T-cell (primary cell): ENCODE results near the gene HYCC1. TPM values are rescaled to one million over a fixed set of nuclear protein-coding genes. Genes with fewer than 3 reads are reported as not detected.
"Not testable (repeated sequence)": the region's sequence is repeated elsewhere in the genome, so short reads cannot be mapped to it uniquely, and the experiment has no call there.

Experiments used
- ATAC-seq, 4 experiments: fragments of 200-7000 bp in 3 of 4; fragments of 150-1000 bp in 1 of 4; cut with Tn5 transposase; replicated peaks in 1 of 4; 1 replicate in 3 of 4; 2 replicates in 1 of 4; pipeline ENCODE4 v1.10.0; 2021; ENCODE audit warnings: moderate library complexity in 3 of 4, mild to moderate bottlenecking in 2 of 4, moderate number of reproducible peaks in 1 of 4
- CTCF ChIA-PET, 2 donors: fragments of 300-600 bp; sonication (Branson Sonifier 250); formaldehyde crosslinking; loops; one replicate each; lab custom pipeline; 2022; ENCODE audit warnings: antibody characterized with exemption in 2 of 2; lab: Charles Lee
- POLR2A ChIA-PET, 2 donors: fragments of 300-600 bp; sonication (Branson Sonifier 250); formaldehyde crosslinking; loops; one replicate each; lab custom pipeline; 2022; ENCODE audit warnings: antibody characterized with exemption in 2 of 2; lab: Charles Lee
- DNase-seq, 35 experiments: peaks; one replicate each; pipeline versions ENCODE4 v3.0.0 to v3.0.0-alpha.2; 2013 to 2023
- H3K27ac ChIP-seq: one replicate; pipeline ENCODE4 v1.5.1; 2013; ENCODE audit warnings: low read length
- H3K27me3 ChIP-seq, 2 experiments: replicated peaks in 1 of 2; 1 replicate in 1 of 2; 2 replicates in 1 of 2; pipeline versions ENCODE4 v1.6.1 to v1.7.0; 2013; ENCODE audit warnings: low read length in 1 of 2, mixed read lengths in 1 of 2; ENCODE audit not compliant: control insufficient read depth in 2 of 2, insufficient read depth in 2 of 2; ENCODE audit errors: extremely low read depth in 1 of 2
- H3K36me3 ChIP-seq, 2 donors: 1 replicate in 1 of 2; 2 replicates in 1 of 2; pipeline versions ENCODE4 v1.6.1 to v1.7.0; 2013; ENCODE audit warnings: low read length in 1 of 2; ENCODE audit not compliant: control insufficient read depth in 2 of 2, insufficient read depth in 1 of 2; ENCODE audit errors: extremely low read depth in 1 of 2
- H3K4me1 ChIP-seq, 2 experiments: 1 replicate in 1 of 2; 2 replicates in 1 of 2; pipeline versions ENCODE4 v1.6.1 to v1.7.0; 2013; ENCODE audit warnings: low read length in 2 of 2, mixed read lengths in 1 of 2; ENCODE audit not compliant: insufficient read depth in 2 of 2, control insufficient read depth in 1 of 2; ENCODE audit errors: extremely low read depth in 1 of 2
- H3K4me3 ChIP-seq, 2 donors: 1 replicate in 1 of 2; 2 replicates in 1 of 2; pipeline versions ENCODE4 v1.5.1 to v1.7.0; 2013; ENCODE audit warnings: mild to moderate bottlenecking in 2 of 2, low read length in 1 of 2, moderate library complexity in 1 of 2; ENCODE audit not compliant: control insufficient read depth in 1 of 2; ENCODE audit errors: extremely low read depth in 1 of 2
- H3K9me3 ChIP-seq: 2 replicates; pipeline ENCODE4 v1.7.0; 2013
- H3K27ac Mint-ChIP-seq, 2 donors: one replicate each; pipeline ENCODE4 v1.8.0; 2020 to 2021; ENCODE audit warnings: mild to moderate bottlenecking in 2 of 2, mixed read lengths in 2 of 2
- H3K27me3 Mint-ChIP-seq, 2 donors: one replicate each; pipeline ENCODE4 v1.8.0; 2021 to 2022; ENCODE audit warnings: mixed read lengths in 2 of 2
- H3K36me3 Mint-ChIP-seq: one replicate; pipeline ENCODE4 v1.8.0; 2021; ENCODE audit warnings: mixed read lengths
- H3K4me1 Mint-ChIP-seq, 3 donors: one replicate each; pipeline ENCODE4 v1.8.0; 2020 to 2022; ENCODE audit warnings: mixed read lengths in 3 of 3, mild to moderate bottlenecking in 1 of 3
- H3K4me3 Mint-ChIP-seq, 3 donors: one replicate each; pipeline ENCODE4 v1.8.0; 2020 to 2022; ENCODE audit warnings: mild to moderate bottlenecking in 3 of 3, mixed read lengths in 3 of 3, moderate library complexity in 3 of 3
- H3K9me3 Mint-ChIP-seq, 3 donors: one replicate each; pipeline ENCODE4 v1.8.0; 2020 to 2022; ENCODE audit warnings: mixed read lengths in 3 of 3
- WGBS: methylation state at CpG from one replicate; pipeline ENCODE4 v1.1.5; 2013; ENCODE audit warnings: missing lambda C conversion rate; ENCODE audit not compliant: insufficient coverage; 5-methylcytosine and 5-hydroxymethylcytosine counted together
- total RNA-seq, 35 experiments: library from RNA in 6 of 35; stranded (reverse) in 6 of 35; fragments of 120-200 nt in 1 of 35; gene quantifications; one replicate each; pipeline versions ENCODE4 v1.2.1 to v1.2.4 and lab custom pipeline; 2013 to 2026

Gene HYCC1
- total RNA-seq, 5 donors from 2014 or later (not counting 1 experiment from before 2014, with no cell fraction given), result 16.0 to 25.7 (median 23.0) TPM

- H3K9me3 Mint-ChIP-seq, H3K4me3 ChIP-seq, H3K4me3 Mint-ChIP-seq, CTCF ChIA-PET, POLR2A ChIA-PET, H3K36me3 Mint-ChIP-seq, H3K4me1 Mint-ChIP-seq, H3K9me3 ChIP-seq, H3K27me3 Mint-ChIP-seq, H3K27ac Mint-ChIP-seq, ATAC-seq, H3K36me3 ChIP-seq, DNase-seq, H3K27ac ChIP-seq, H3K27me3 ChIP-seq, H3K4me1 ChIP-seq: not testable (repeated sequence)
- 98% methylated on average over 8 of the region's 29 CpGs for WGBS
Measured at GRCh38 chr7:23046336-23046735, 32.4 kb upstream of the HYCC1 start.

DNA sequence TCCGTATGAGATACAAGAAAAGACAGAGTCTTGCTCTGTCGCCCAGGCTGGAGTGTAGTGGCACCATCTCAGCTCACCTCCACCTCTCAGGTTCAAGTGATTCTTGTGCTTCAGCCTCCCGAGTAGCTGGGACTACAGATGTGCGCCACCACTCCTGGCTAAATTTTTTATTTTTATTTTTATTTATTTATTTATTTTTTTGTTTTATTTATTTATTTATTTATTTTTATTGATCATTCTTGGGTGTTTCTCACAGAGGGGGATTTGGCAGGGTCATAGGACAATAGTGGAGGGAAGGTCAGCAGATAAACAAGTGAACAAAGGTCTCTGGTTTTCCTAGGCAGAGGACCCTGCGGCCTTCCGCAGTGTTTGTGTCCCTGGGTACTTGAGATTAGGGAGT, 31.2 kb upstream of the HYCC1 start:
- H3K9me3 ChIP-seq, H3K27ac Mint-ChIP-seq, H3K36me3 Mint-ChIP-seq, DNase-seq, H3K4me3 ChIP-seq, H3K4me1 Mint-ChIP-seq, H3K4me1 ChIP-seq, ATAC-seq, H3K27me3 Mint-ChIP-seq, H3K9me3 Mint-ChIP-seq, H3K36me3 ChIP-seq, H3K27me3 ChIP-seq, POLR2A ChIA-PET, H3K4me3 Mint-ChIP-seq, H3K27ac ChIP-seq: not testable (repeated sequence)
- WGBS, result no CpG with 5 or more reads among the region's 6 CpGs
- CTCF ChIA-PET, result interaction anchor here (0.6 to 1.0 kb wide), 5 partner anchors 10 to 147 kb away, joined by 3 to 8 read pairs (median 4); no protein-coding TSS in a partner anchor

DNA sequence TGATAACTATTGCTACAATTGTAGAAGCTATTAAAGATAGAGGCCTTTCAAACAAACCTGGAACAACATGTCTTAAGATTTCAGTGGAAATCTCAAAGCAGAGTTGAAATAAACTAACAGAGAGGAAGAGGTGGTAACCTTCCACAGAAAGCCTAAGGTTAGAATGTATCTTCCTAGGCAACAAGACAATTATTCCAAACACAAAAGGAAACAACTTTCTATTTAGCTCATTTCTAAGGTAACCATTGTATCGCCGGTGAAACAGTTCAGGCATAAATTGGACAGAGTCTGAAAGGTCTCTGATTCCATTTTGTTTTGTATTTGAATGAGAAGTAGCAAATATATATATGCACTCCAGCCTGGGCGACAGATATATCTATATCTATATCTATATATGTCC, 30.7 kb upstream of the HYCC1 start:
- no peaks in the 10 kb centered on the region for H3K9me3 ChIP-seq
- Mint-ChIP-seq H3K27me3 (peaks cover 0 to 2% of the 10 kb centered on the region in 2 donors), H3K4me3 (no peak overlapping the region), H3K36me3 (no peaks in the 10 kb centered on the region), H3K27ac (no peak overlapping the region), H3K9me3 (peaks cover 0 to 2% (median 0%) of the 10 kb centered on the region in 3 donors), H3K4me1 (no peaks in the 10 kb centered on the region)
- no peaks in the 10 kb centered on the region for H3K27me3 ChIP-seq
- POLR2A ChIA-PET, result interaction anchor here in 1 of 2 donors (0.6 kb wide), 1 partner anchor 218 kb away, joined by 3 read pairs; no protein-coding TSS in a partner anchor
- H3K36me3 ChIP-seq, result no peaks in the 10 kb centered on the region
- no CpG with 5 or more reads among the region's 3 CpGs for WGBS
- no peak overlapping the region for H3K27ac ChIP-seq
- CTCF ChIA-PET, result interaction anchor here (0.6 to 1.0 kb wide), 7 partner anchors 10 to 1237 kb away, joined by 3 to 8 read pairs (median 4); no protein-coding TSS in a partner anchor
- ATAC-seq (no peak), DNase-seq (no peak)
- no peaks in the 10 kb centered on the region for H3K4me1 ChIP-seq
- no peak overlapping the region for H3K4me3 ChIP-seq

DNA sequence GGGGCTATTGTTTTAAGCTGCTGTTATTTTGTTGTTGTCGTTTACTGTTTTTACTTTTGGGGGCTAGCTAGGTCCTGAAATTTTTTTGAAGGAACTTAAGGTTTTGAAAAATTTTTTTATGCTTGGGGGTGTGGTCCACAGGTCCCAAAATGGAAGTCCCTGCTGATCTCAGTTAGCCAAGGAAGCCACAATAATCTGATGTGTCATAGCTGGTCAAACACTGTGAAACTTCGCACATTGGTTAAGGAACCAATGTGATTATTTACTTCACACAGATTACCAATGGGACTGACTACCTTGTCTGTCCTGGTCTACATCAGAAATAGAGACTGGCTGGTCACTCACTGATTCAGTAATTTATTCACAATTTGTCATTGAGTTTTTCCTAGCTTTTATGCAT, 29.5 kb upstream of the HYCC1 start:
- no peak for ATAC-seq
- H3K27me3 ChIP-seq, result no peaks in the 10 kb centered on the region
- H3K36me3 ChIP-seq, result no peaks in the 10 kb centered on the region
- no peak overlapping the region for H3K27ac ChIP-seq
- Mint-ChIP-seq H3K27me3 (peaks cover 0 to 2% of the 10 kb centered on the region in 2 donors), H3K27ac (no peak overlapping the region), H3K4me3 (no peak overlapping the region), H3K9me3 (peaks cover 0 to 2% (median 0%) of the 10 kb centered on the region in 3 donors), H3K4me1 (no peaks in the 10 kb centered on the region), H3K36me3 (no peaks in the 10 kb centered on the region)
- ChIA-PET CTCF (no interaction called here), POLR2A (interaction anchor here in 1 of 2 donors (0.7 kb wide), 1 partner anchor 10 kb away, joined by 3 read pairs; no protein-coding TSS in a partner anchor)
- no peaks in the 10 kb centered on the region for H3K4me1 ChIP-seq
- H3K4me3 ChIP-seq, result no peak overlapping the region
- no peak for DNase-seq
- WGBS, result 100% methylated on average over 1 of the region's 2 CpGs
- H3K9me3 ChIP-seq, result no peaks in the 10 kb centered on the region

DNA sequence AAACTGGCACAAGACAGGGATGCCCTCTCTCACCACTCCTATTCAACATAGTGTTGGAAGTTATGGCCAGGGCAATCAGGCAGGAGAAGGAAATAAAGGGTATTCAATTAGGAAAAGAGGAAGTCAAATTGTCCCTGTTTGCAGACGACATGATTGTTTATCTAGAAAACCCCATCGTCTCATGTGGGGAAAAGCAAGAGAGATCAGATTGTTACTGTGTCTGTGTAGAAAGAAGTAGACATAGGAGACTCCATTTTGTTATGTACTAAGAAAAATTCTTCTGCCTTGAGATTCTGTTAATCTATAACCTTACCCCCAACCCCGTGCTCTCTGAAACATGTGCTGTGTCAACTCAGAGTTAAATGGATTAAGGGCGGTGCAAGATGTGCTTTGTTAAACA, 25.7 kb upstream of the HYCC1 start:
- POLR2A ChIA-PET, H3K27me3 ChIP-seq, ATAC-seq, H3K27ac ChIP-seq, H3K36me3 ChIP-seq, H3K27me3 Mint-ChIP-seq, H3K4me3 ChIP-seq, CTCF ChIA-PET, H3K36me3 Mint-ChIP-seq, H3K4me1 Mint-ChIP-seq, H3K9me3 Mint-ChIP-seq, H3K4me3 Mint-ChIP-seq, DNase-seq, H3K27ac Mint-ChIP-seq, H3K9me3 ChIP-seq, H3K4me1 ChIP-seq: not testable (repeated sequence)
- no CpG with 5 or more reads among the region's 4 CpGs for WGBS

- H3K36me3 ChIP-seq, H3K9me3 Mint-ChIP-seq, DNase-seq, CTCF ChIA-PET, POLR2A ChIA-PET, H3K4me1 ChIP-seq, H3K4me1 Mint-ChIP-seq, H3K27ac ChIP-seq, ATAC-seq, H3K4me3 Mint-ChIP-seq, H3K4me3 ChIP-seq, H3K27ac Mint-ChIP-seq, H3K9me3 ChIP-seq, H3K27me3 ChIP-seq, H3K36me3 Mint-ChIP-seq: not testable (repeated sequence)
- peaks cover 21 to 23% of the 10 kb centered on the region in 2 donors for H3K27me3 Mint-ChIP-seq
- no CpG with 5 or more reads among the region's 34 CpGs for WGBS
Measured at GRCh38 chr7:23035542-23036371, 21.8 kb upstream of the HYCC1 start.
